Aorta (tissue), 5 donors: ENCODE measurements around the gene ASB3. TPM values are rescaled to one million over a fixed set of nuclear protein-coding genes. Genes with fewer than 3 reads are reported as not detected.
"Not testable (repeated sequence)": the region's sequence is repeated elsewhere in the genome, so short reads cannot be mapped to it uniquely, and the experiment has no call there.

Experiments
- ATAC-seq: fragments of 200-7000 bp; cut with Tn5 transposase; one replicate; pipeline ENCODE4 v1.9.1; 2022; ENCODE audit warnings: moderate library complexity; ENCODE audit not compliant: low FRiP score
- DNase-seq, 2 donors: peaks; one replicate each; pipeline ENCODE4 v3.0.0-alpha.2; 2020
- H3K27ac ChIP-seq, 2 donors: one replicate each; pipeline ENCODE4 v1.5.1; 2013; ENCODE audit warnings: low read length in 2 of 2, mild to moderate bottlenecking in 2 of 2, moderate library complexity in 2 of 2, control low read depth in 1 of 2, inconsistent platforms in 1 of 2, low read depth in 1 of 2
- H3K27me3 ChIP-seq, 2 donors: one replicate each; pipeline ENCODE4 v1.6.1; 2013; ENCODE audit warnings: control low read depth in 1 of 2, low read length in 1 of 2, mild to moderate bottlenecking in 1 of 2, moderate library complexity in 1 of 2; ENCODE audit not compliant: insufficient read depth in 2 of 2, control insufficient read depth in 1 of 2
- H3K36me3 ChIP-seq, 2 donors: one replicate each; pipeline ENCODE4 v1.6.1; 2013; ENCODE audit warnings: control low read depth in 1 of 2, low read length in 1 of 2, mild to moderate bottlenecking in 1 of 2; ENCODE audit not compliant: insufficient read depth in 2 of 2, control insufficient read depth in 1 of 2
- H3K4me1 ChIP-seq, 2 donors: one replicate each; pipeline ENCODE4 v1.6.1; 2013; ENCODE audit warnings: low read length in 2 of 2, control low read depth in 1 of 2, mild to moderate bottlenecking in 1 of 2, moderate library complexity in 1 of 2; ENCODE audit not compliant: insufficient read depth in 2 of 2, control insufficient read depth in 1 of 2
- H3K4me3 ChIP-seq, 2 donors: one replicate each; pipeline ENCODE4 v1.5.1; 2013; ENCODE audit warnings: low read length in 2 of 2, control low read depth in 1 of 2, mild to moderate bottlenecking in 1 of 2
- H3K9me3 ChIP-seq: one replicate; pipeline ENCODE4 v1.6.1; 2013; ENCODE audit warnings: mild to moderate bottlenecking, low read length; ENCODE audit not compliant: control insufficient read depth
- WGBS, 2 donors: extraction: QIAGEN DNeasy Blood & Tissue Kit; methylation state at CpG; one replicate each; pipeline ENCODE4 v1.1.7; 2013; 5-methylcytosine and 5-hydroxymethylcytosine counted together
- intact Hi-C, 2 donors: fragments of 100-400 bp; cut with DNase I; formaldehyde crosslinking; loops; one replicate each; pipeline versions ENCODE4 v1.14.2 to v1.15.0; 2022
- polyA plus RNA-seq, 2 donors: library from polyadenylated mRNA; stranded (reverse); fragments of 200-250 nt; gene quantifications; one replicate each; pipeline ENCODE4 v1.2.3, GENCODE V29; 2013
- total RNA-seq, 2 donors: library from RNA; stranded (reverse); fragmentation: NEBNext Ultra II Directional; extraction: Animal tissue kit (Norgen Biotek cat#: 25700); gene quantifications; one replicate each; pipeline ENCODE4 v1.2.1, GENCODE V29; 2021
- donor health status: healthy with polysubstance abuse.
- donor health status: Bipolar disorder and iron deficiency.
- donor health status: DM: no; HTN: no; CAD: no.
- donor health status: DM: no; HTN: no; CAD: no.
- donor health status: DM: yes; HTN: yes; CAD: no.

ASB3 gene
- total and polyA plus RNA-seq, 4 donors = 3.6 to 26.7 (median 12.9) TPM

- intact Hi-C loops, H3K36me3 ChIP-seq, ATAC-seq, H3K9me3 ChIP-seq, H3K27me3 ChIP-seq, H3K4me1 ChIP-seq, H3K27ac ChIP-seq, H3K4me3 ChIP-seq, DNase-seq: not testable (repeated sequence)
- WGBS, 2 donors = 89 to 90% methylated on average over 9 of the region's 9 CpGs
These were observed 36.9 kb upstream of the ASB3 start for GRCh38 chr2:53823639-53824038.

GRCh38 chr2:53821810-53822209 is 35.1 kb upstream of the ASB3 start:
- WGBS, 2 donors = 80 to 81% methylated on average over 6 of the region's 6 CpGs
- DNase-seq = no peak
- H3K27ac ChIP-seq = no peak overlapping the region
- H3K27me3 ChIP-seq = no peaks in the 10 kb centered on the region
- no peaks in the 10 kb centered on the region for H3K4me1 ChIP-seq
- peaks cover 0 to 4% of the 10 kb centered on the region in 2 donors for H3K36me3 ChIP-seq
- intact Hi-C loops = no loop called here
- no peak for ATAC-seq
- H3K4me3 ChIP-seq = no peak overlapping the region
- no peaks in the 10 kb centered on the region for H3K9me3 ChIP-seq

GRCh38 chr2:53820711-53821110 is 34.0 kb upstream of the ASB3 start:
- no peak overlapping the region for H3K4me3 ChIP-seq
- no peaks in the 10 kb centered on the region for H3K4me1 ChIP-seq
- intact Hi-C loops = no loop called here
- ATAC-seq = no peak
- no peak for DNase-seq
- peaks cover 0 to 4% of the 10 kb centered on the region in 2 donors for H3K36me3 ChIP-seq
- H3K27ac ChIP-seq = no peak overlapping the region
- WGBS, 2 donors = 79 to 83% methylated on average over 4 of the region's 4 CpGs
- no peaks in the 10 kb centered on the region for H3K9me3 ChIP-seq
- H3K27me3 ChIP-seq = no peaks in the 10 kb centered on the region

GRCh38 chr2:53820048-53820447 is 33.3 kb upstream of the ASB3 start:
- 86 to 89% methylated on average over 9 of the region's 9 CpGs for WGBS, 2 donors
- no peaks in the 10 kb centered on the region for H3K27me3 ChIP-seq
- no peaks in the 10 kb centered on the region for H3K9me3 ChIP-seq
- no peak overlapping the region for H3K27ac ChIP-seq
- DNase-seq (no peak), ATAC-seq (no peak)
- no peak overlapping the region for H3K4me3 ChIP-seq
- intact Hi-C loops = no loop called here
- H3K36me3 ChIP-seq = peaks cover 0 to 4% of the 10 kb centered on the region in 2 donors
- no peaks in the 10 kb centered on the region for H3K4me1 ChIP-seq

- DNase-seq (no peak), ATAC-seq (no peak)
- Histone ChIP-seq H3K4me1 (no peaks in the 10 kb centered on the region), H3K9me3 (no peaks in the 10 kb centered on the region), H3K27ac (no peak overlapping the region), H3K27me3 (no peaks in the 10 kb centered on the region), H3K36me3 (peaks cover 0 to 4% of the 10 kb centered on the region in 2 donors), H3K4me3 (no peak overlapping the region)
- 67 to 73% methylated on average over 4 of the region's 4 CpGs for WGBS, 2 donors
- intact Hi-C loops = no loop called here
These were observed 32.9 kb upstream of the ASB3 start for GRCh38 chr2:53819634-53820033.

- Histone ChIP-seq H3K9me3 (no peaks in the 10 kb centered on the region), H3K4me3 (no peak overlapping the region), H3K27me3 (no peaks in the 10 kb centered on the region), H3K36me3 (peaks cover 0 to 4% of the 10 kb centered on the region in 2 donors), H3K27ac (no peak overlapping the region), H3K4me1 (no peaks in the 10 kb centered on the region)
- intact Hi-C loops = no loop called here
- 91 to 93% methylated on average over 3 of the region's 3 CpGs for WGBS, 2 donors
- DNase-seq (no peak), ATAC-seq (no peak)
These were observed 32.2 kb upstream of the ASB3 start for GRCh38 chr2:53818854-53819435.

GRCh38 chr2:53813151-53813550 is 26.4 kb upstream of the ASB3 start:
- intact Hi-C loops = no loop called here
- ATAC-seq (no peak), DNase-seq (no peak)
- no peaks in the 10 kb centered on the region for H3K9me3 ChIP-seq
- H3K27ac ChIP-seq = no peak overlapping the region
- no peaks in the 10 kb centered on the region for H3K27me3 ChIP-seq
- no peaks in the 10 kb centered on the region for H3K4me1 ChIP-seq
- H3K4me3 ChIP-seq = no peak overlapping the region
- H3K36me3 ChIP-seq = peaks cover 0 to 7% of the 10 kb centered on the region in 2 donors

- H3K27ac ChIP-seq = no peak overlapping the region
- ATAC-seq (no peak), DNase-seq (no peak)
- no peak overlapping the region for H3K4me3 ChIP-seq
- no peaks in the 10 kb centered on the region for H3K4me1 ChIP-seq
- H3K9me3 ChIP-seq = no peaks in the 10 kb centered on the region
- intact Hi-C loops = no loop called here
- peaks cover 0 to 7% of the 10 kb centered on the region in 2 donors for H3K36me3 ChIP-seq
- H3K27me3 ChIP-seq = no peaks in the 10 kb centered on the region
- WGBS, 2 donors = 94 to 96% methylated on average over 3 of the region's 3 CpGs
These were observed 24.8 kb upstream of the ASB3 start for GRCh38 chr2:53811601-53812000.

- no peak overlapping the region for H3K4me3 ChIP-seq
- no peaks in the 10 kb centered on the region for H3K36me3 ChIP-seq
- ATAC-seq = no peak
These were observed 15.9 kb upstream of the ASB3 start for GRCh38 chr2:53802617-53803151.

More at GRCh38 chr2:53802617-53803151, 15.9 kb upstream of the ASB3 start:
- DNase-seq = no peak
- no peak overlapping the region for H3K27ac ChIP-seq
- no peaks in the 10 kb centered on the region for H3K4me1 ChIP-seq
- 83 to 85% methylated on average over 7 of the region's 7 CpGs for WGBS, 2 donors
- H3K9me3 ChIP-seq = no peaks in the 10 kb centered on the region
- H3K27me3 ChIP-seq = no peaks in the 10 kb centered on the region
- intact Hi-C loops = no loop called here
